Measurements from ENCODE around the gene LRRC14B.

The LRRC14B gene

GRCh38 chr5:191036-191948 is at the start of gene LRRC14B:
LRRC14B (plus strand) TSS chr5:191495; CDS start chr5:191539, 44 bp downstream.
- DNase-seq (ENCODE audit: low read depth in 1 of 2, low spot score in 1 of 2): no peak

- DNase-seq (ENCODE audit: low read depth in 1 of 2, low spot score in 1 of 2): no peak
These were observed 49.5 kb upstream of the LRRC14B start for GRCh38 chr5:141761-142160.

DNA sequence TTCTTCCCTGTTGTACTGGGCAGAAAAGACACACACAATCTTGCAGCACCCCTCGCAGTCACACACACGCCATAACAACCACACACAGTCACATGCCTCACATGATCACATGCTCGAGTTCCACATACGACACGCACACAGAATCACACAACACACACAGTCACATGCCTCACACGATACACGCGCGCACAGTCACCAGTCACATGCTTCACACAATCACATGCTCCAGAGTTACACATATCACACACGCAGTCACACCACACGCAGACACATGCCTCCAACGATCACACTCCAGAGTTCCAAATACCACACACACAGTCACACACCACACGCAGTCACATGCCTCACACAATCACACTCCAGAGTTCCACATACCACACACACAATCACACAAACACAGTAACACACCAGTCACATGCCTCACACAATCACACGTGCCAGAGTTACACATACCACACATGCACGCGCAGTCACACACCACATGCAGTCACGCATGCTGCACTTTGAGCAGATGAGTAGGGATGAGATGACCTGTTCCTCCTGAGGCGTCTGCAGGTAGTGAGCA is 49.0 kb upstream of the LRRC14B start:
- no peak for DNase-seq (ENCODE audit: low read depth in 1 of 2, low spot score in 1 of 2)

DNA sequence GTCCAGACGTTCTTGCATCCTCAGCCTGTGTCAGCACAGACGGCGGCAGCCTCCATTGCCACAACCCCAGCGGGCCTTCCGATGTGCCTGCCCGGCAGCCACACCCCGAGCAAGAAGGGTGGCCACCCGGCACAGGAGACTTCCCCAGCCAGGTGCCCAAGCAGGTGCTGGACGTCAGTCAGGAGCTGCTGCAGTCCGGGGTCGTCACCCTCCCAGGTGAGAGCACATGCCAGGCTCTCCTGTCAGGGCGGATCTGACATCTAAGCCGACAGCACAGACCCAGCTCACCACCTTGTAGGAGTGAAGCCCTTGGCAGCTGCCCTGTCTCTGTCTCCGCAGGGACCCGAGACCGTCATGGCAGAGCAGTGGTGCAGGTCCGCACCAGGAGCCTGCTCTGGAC is 48.3 kb upstream of the LRRC14B start:
- DNase-seq (ENCODE audit: low read depth in 1 of 2, low spot score in 1 of 2): no peak

DNA sequence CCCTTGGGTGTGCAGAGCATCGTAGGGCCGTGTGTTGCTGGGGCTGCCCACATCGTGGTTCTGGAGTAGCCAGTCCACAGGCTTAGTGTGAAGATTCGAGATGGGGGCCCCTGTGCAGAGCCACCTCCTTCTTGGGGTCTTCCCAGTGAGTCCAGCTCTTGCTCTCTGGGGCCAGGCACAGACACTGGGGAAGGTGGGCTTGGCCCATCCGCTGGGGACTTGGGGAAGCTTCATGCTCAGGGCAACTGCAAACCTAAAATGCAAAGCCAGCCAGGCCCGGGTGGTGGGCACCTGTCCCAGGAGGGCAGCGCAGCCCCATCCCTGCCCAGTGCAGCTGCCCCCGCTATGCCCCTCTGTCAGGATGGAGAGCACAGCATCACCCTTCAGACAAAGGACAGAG is 46.4 kb upstream of the LRRC14B start:
- DNase-seq (ENCODE audit: low read depth in 1 of 2, low spot score in 1 of 2): no peak

GRCh38 chr5:145585-146323 is 45.5 kb upstream of the LRRC14B start:
- no peak for DNase-seq (ENCODE audit: low read depth in 1 of 2, low spot score in 1 of 2)

GRCh38 chr5:147751-148150 is 43.5 kb upstream of the LRRC14B start:
- DNase-seq (ENCODE audit: low read depth in 1 of 2, low spot score in 1 of 2): no peak

DNA sequence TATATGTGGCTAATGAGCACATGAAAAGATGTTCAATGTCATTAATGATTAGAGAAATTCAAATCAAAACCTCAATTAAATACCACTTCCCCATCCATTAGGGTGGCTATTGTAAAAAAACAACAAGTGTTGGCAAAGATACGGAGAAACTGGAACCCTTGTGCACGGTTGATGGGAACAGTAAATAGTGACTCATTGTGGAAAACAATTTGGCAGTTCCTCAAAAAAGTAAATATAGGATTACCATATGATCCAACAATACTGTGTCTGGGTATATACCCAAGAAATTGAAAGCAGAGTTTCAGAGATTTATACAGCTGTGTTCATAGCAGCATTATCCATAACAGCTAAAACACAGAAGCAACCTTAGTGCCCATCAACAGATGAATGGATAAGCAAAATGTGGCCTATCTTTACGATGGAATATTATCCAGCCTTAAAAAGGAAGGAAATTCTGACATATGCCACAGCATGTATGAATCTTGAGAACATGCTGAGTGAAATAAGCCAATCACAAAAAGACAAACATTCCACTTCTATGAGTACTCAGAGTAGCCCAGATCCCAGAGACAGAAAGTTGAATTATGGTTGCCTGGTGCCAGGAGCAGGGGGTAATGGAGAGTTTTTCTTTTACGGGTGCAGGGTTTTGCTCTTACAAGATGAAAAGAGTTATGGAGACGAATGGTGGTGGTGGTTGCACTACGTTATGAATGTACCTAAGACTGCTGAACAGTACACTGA is 41.4 kb upstream of the LRRC14B start:
- no peak for DNase-seq (ENCODE audit: low read depth in 1 of 2, low spot score in 1 of 2)

DNA sequence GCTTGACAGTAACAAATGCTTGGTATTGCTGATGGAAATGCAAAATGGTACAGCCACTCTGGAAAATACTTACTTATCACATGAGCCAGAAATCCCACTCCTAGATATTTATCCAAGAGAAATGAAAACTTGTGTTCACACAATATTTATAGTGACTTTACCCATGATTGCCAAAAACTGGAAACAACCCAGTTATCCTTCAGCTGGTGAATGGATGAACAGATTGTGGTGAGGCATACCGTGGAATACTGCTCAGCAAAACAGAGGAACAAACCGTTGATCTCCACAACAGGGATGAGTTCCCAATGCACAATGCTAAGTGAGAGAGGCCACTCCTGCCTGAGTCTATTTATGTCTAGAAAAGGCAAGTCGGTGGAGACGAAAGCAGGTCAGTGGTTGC is 40.5 kb upstream of the LRRC14B start:
- no peak for DNase-seq (ENCODE audit: low read depth in 1 of 2, low spot score in 1 of 2)

- no peak for DNase-seq (ENCODE audit: low read depth in 1 of 2, low spot score in 1 of 2)
These were observed 39.2 kb upstream of the LRRC14B start for GRCh38 chr5:152077-152476.

- DNase-seq (ENCODE audit: low read depth in 1 of 2, low spot score in 1 of 2): no peak
These were observed 38.0 kb upstream of the LRRC14B start for GRCh38 chr5:153256-153655.

DNA sequence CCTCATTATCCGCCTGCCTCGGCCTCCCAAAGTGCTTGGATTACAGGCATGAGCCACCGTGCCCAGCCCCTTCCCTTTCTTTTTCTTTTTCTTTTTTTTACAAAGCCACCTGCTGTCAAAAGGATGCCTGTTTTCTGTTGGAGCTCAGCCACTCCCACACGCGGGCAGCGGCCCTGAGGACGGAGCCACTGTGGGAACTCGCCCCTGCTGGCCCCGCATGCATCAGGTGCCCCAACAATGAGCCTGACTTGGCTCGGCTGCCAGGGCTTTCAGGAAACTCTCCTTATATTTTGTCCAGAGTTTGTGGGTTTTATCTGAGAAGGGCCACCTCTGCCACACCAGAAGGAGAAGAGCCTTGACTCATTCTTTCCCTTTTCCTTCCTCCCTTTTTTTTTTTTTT is 37.1 kb upstream of the LRRC14B start:
- DNase-seq (ENCODE audit: low read depth in 1 of 2, low spot score in 1 of 2): no peak

DNA sequence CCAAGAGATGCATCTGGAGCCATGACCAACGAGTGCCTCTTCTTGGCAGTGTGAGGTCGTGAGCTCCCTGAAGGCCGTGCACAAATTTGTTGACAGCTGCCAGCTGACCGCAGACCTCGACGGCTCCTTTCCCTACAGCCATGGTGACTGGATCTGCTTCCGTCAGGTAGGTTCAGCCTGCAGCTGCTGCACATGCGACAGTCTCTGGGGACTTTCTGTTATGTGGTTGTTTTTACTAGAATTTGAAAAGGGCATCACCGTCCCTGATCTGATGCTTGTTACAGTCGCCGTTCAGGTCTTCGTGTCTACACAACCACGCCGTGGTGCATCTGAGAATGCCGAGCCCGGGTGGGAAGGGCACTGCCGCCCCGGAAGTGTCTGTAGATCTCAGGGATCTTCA is 36.5 kb upstream of the LRRC14B start:
- DNase-seq (ENCODE audit: low read depth in 1 of 2, low spot score in 1 of 2): no peak

GRCh38 chr5:155651-156410 is 35.5 kb upstream of the LRRC14B start:
- DNase-seq (ENCODE audit: low read depth in 1 of 2, low spot score in 1 of 2): no peak

- DNase-seq (ENCODE audit: low read depth in 1 of 2, low spot score in 1 of 2): no peak
These were observed 34.8 kb upstream of the LRRC14B start for GRCh38 chr5:156411-157072.

GRCh38 chr5:157126-157715 is 34.1 kb upstream of the LRRC14B start:
- no peak for DNase-seq (ENCODE audit: low read depth in 1 of 2, low spot score in 1 of 2)

- DNase-seq (ENCODE audit: low read depth in 1 of 2, low spot score in 1 of 2): no peak
These were observed 33.5 kb upstream of the LRRC14B start for GRCh38 chr5:157801-158200.

GRCh38 chr5:158807-159447 is 32.4 kb upstream of the LRRC14B start:
- no peak for DNase-seq (ENCODE audit: low read depth in 1 of 2, low spot score in 1 of 2)
